ENCODE results near the gene SPATA31E1. TPM values are rescaled to one million over a fixed set of nuclear protein-coding genes. Genes with fewer than 3 reads are reported as not detected.
"Not testable (repeated sequence)": the region's sequence is repeated elsewhere in the genome, so short reads cannot be mapped to it uniquely, and the experiment has no call there.

SPATA31E1 gene
- total RNA-seq, 4 donors from 2014 or later, result not detected

DNA sequence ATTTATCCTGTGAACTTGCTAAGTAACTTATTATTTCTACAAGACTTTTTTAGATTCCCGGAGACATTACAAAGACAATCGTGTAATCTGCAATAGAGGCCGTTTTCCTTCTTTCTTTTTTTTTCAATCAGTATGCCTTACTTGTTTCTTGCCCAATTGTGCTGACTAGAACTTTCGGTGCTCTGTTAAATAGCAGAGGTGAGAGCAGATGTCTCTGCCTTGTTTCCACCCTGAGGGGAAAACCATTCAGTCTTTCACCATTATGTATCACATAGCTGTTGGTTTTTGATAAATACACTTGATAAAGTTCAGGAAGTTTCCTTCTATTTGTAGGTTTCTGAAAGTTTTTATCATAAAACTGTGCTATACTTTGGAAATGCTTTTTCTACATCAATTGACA lies 10.3 kb downstream of the SPATA31E1 start:
- TF ChIP-seq, protein P1, sequence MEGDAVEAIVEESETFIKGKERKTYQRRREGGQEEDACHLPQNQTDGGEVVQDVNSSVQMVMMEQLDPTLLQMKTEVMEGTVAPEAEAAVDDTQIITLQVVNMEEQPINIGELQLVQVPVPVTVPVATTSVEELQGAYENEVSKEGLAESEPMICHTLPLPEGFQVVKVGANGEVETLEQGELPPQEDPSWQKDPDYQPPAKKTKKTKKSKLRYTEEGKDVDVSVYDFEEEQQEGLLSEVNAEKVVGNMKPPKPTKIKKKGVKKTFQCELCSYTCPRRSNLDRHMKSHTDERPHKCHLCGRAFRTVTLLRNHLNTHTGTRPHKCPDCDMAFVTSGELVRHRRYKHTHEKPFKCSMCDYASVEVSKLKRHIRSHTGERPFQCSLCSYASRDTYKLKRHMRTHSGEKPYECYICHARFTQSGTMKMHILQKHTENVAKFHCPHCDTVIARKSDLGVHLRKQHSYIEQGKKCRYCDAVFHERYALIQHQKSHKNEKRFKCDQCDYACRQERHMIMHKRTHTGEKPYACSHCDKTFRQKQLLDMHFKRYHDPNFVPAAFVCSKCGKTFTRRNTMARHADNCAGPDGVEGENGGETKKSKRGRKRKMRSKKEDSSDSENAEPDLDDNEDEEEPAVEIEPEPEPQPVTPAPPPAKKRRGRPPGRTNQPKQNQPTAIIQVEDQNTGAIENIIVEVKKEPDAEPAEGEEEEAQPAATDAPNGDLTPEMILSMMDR (IDR thresholded peaks at IDR 0.05; ENCODE audit: low read depth), result no peak

DNA sequence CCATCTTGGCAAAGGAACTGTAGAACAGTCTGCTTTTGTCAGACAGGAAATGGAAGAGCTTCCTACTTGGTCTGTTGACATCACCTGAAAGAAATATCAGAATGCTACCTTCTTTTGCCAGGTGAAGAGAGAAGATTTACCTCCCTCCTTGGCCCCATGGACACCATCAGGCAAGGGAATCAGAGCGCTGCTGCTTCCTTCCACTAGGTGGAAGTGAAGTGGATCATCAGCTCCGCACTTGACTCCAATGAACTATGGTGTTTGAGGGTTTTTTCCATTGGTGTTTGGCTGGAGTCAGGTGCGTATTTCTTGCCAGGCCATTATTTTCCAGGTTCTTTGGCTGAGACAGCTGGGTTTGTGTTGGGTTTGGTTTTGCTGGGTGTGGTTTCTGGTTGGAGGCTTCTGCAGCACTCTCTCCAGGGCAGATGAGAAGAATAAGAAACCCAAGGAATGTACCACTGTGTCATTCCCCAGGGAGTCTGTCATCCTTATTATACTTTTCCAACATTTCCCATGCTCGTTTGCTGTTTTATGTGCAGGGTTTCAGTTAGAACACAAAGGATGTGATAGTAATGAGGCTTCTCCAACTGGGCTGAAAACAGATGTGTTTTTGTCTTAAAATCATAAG lies 12.4 kb downstream of the SPATA31E1 start:
- TF ChIP-seq, protein P1 (IDR thresholded peaks at IDR 0.05; ENCODE audit: low read depth), result no peak

DNA sequence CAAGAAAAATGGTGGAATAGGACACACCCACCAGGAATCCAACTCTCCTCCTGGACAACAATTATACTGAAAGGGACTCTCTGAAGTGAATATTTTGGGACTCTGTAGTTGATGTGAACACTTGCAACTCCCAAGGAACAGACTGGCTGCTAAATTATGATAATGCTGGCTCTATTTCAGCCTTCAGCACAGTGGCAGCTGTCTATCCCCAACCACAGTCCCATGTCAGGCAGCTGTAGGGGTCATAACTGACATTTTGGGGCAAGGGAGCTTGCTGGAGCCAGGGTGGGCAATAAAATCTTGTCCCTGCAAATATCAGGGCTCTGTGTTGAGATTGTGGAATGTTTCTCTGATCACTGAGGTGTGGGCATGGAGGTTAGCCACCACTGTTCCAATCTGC lies 14.2 kb downstream of the SPATA31E1 start:
- TF ChIP-seq, protein P1 (IDR thresholded peaks at IDR 0.05; ENCODE audit: low read depth), result no peak

DNA sequence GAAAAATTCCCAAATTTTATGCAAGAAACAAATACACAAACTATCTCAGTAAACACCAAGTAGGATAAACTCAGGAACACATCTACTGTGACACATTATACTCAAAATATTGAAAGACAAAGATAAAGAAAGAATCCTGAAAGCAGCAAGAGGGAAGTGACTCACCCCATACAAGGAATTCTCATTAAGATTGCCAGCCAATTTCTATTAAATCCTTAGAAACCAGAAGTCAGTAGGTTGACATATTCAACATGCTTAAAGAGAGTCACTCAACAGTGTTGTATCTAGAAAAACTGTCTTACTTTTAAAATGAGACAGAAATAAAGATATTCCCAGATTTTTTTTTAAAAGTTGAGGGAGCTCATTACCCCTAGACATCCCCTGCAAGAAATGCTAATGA lies 15.5 kb downstream of the SPATA31E1 start:
- TF ChIP-seq, protein P1 (IDR thresholded peaks at IDR 0.05; ENCODE audit: low read depth), result no peak

DNA sequence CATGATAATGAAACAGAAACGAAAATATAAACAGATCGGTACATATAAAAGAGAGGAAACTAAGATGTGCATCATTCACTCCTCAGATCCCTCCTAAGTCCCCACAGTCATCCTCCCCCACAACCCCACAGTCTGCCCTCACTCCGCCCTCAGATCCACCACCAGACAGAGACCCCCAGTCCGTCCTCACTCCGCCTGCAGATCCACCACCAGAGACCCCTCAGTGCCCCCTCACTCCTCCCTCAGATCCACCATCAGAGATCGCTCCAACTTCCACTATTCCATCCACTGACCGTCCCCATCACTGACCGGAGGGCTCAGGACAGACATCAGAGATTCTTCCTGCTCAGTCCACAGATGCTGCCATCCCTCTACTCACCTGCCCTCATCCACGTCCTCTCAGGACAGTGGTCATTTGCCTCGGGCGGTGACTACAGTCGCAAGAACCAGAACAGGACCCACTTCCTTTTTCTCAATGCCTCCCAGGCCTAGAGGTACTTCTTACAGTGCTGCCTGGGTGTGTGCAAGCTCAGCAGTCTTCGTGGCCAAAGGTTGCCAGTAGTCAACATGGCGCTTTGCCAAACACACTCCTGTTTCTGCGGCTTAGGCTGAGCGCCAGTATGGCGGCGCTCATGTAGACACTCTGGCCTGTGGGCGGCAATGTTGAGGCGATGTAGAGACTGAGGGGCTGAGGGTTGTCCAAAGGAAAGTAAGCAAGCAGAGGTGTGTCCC lies 26.8 kb downstream of the SPATA31E1 start:
- TF ChIP-seq, protein P1 (IDR thresholded peaks at IDR 0.05; ENCODE audit: low read depth), result no peak

DNA sequence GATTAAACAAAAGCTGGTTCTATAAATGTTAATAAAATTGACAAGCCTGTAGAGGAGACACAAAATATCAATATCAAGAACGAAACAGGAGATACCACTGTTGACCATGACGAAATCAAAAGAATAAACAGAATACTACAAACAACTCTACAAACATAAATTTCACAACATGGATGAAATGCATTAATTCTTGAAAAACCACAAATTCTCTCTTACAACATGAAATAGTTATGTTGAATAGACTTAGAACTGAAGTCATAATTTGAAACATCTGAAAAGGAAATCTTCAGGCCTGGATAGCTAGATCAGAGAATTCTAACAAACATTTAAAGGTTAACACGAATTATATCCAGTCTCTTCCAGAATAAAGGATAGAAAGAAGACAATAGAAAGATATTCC lies 28.1 kb downstream of the SPATA31E1 start:
- TF ChIP-seq, protein P1 (IDR thresholded peaks at IDR 0.05; ENCODE audit: low read depth), result no peak

DNA sequence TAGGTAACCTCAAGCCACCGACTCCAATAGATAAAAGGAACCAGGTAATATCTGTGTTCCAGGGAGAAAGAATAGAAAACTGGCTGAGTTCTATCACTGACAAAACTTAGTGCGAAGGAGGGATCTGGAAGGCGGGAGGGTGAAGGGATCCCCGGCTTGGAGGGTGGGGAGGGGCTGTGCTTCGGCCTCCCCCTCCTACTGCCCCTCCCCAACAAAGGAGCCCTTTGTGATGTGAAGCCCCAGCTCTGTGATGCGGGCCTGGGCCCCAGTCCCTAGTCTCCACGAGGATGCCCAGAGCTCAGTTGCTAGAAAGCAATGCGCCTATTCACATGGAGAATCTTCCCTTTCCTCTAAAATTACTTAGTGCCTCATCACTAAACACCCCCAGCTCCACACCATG lies 35.0 kb downstream of the SPATA31E1 start, which contains the start of gene SPATA31C1:
SPATA31C1 (plus strand) TSS at position 301 of the 400 bp plus-strand sequence.
- TF ChIP-seq, protein P1 (IDR thresholded peaks at IDR 0.05; ENCODE audit: low read depth), result not testable (repeated sequence)

All from subcutaneous adipose tissue (tissue), 4 donors.